GM12891 (cell line): ENCODE data around the gene RGS10.

Experiments used
- PAX5 ChIP-seq: IDR thresholded peaks from 2 replicates; pipeline ENCODE4 v1.6.1; 2011; ENCODE audit warnings: low read length, moderate library complexity, mild to moderate bottlenecking; ENCODE audit not compliant: insufficient read depth, severe bottlenecking
- POLR2A ChIP-seq: IDR thresholded peaks from 2 replicates; pipeline ENCODE4 v1.6.1; 2011; ENCODE audit warnings: low read depth, low read length, control low read depth
- POLR2AphosphoS5 ChIP-seq: IDR thresholded peaks from 2 replicates; pipeline ENCODE4 v1.6.1; 2011; ENCODE audit warnings: low read depth, low read length, control low read depth
- POU2F2 ChIP-seq: IDR thresholded peaks from 2 replicates; pipeline ENCODE4 v1.6.1; 2011; ENCODE audit warnings: low read depth, mild to moderate bottlenecking, control low read depth, low read length, moderate library complexity
- TAF1 ChIP-seq: IDR thresholded peaks from 2 replicates; pipeline ENCODE4 v1.6.1; 2011; ENCODE audit warnings: low read depth, low read length, control low read depth

DNA sequence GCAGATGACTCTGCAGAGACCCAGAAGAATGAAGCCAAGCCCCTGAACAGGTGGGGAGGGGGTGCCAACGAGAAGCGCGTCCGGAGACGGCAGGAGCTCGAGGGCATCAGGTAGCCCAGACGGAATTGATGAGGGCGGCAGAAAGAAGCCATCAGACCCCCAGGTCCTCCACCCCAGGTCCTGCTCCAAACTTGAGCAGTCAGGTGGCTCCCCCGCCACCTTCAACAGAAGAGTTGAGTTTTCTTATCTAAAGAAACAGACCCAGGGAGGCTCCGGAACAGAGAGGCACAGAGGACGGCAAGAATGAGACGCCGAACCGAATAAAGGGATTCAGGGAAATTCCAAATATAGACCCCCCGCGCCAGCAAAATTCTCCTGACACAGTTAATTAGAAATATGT, 22.2 kb downstream of the RGS10 start:
- TF ChIP-seq POLR2A (no peak), POLR2AphosphoS5 (no peak), POU2F2 (no peak), TAF1 (no peak), PAX5 (no peak)
